Stimulated activated memory B cell treated with anti-CD40 and anti-IgM and Interleukin-4, amounts not matched to agents 10 μg/mL and 1 μg/mL and 100 μg/mL, for 72 hours (primary cell): ENCODE data around the gene HOXA4.

ENCODE experiments used
- ATAC-seq: fragments of 150-1000 bp; cut with Tn5 transposase; 2 replicates; pipeline ENCODE4 v1.10.0; 2021
- H3K27ac Mint-ChIP-seq: one replicate; pipeline ENCODE4 v1.8.0; 2022; ENCODE audit warnings: mild to moderate bottlenecking, mixed read lengths
- H3K27me3 Mint-ChIP-seq: one replicate; pipeline ENCODE4 v1.8.0; 2022; ENCODE audit warnings: mixed read lengths
- H3K36me3 Mint-ChIP-seq: one replicate; pipeline ENCODE4 v1.8.0; 2022; ENCODE audit warnings: mixed read lengths
- H3K4me1 Mint-ChIP-seq: one replicate; pipeline ENCODE4 v1.8.0; 2022; ENCODE audit warnings: mixed read lengths
- H3K4me3 Mint-ChIP-seq: one replicate; pipeline ENCODE4 v1.8.0; 2022; ENCODE audit warnings: mild to moderate bottlenecking, moderate library complexity, mixed read lengths
- H3K9me3 Mint-ChIP-seq: one replicate; pipeline ENCODE4 v1.8.0; 2022; ENCODE audit warnings: mixed read lengths

The HOXA4 gene

GRCh38 chr7:27139334-27140125 is 9.0 kb upstream of the HOXA4 start:
- ATAC-seq, result peak; percentile 40
- Mint-ChIP-seq H3K4me3 (no peak overlapping the region), H3K36me3 (no peaks in the 10 kb centered on the region), H3K27me3 (peaks cover 69% of the 10 kb centered on the region), H3K9me3 (no peaks in the 10 kb centered on the region), H3K27ac (no peak overlapping the region), H3K4me1 (peaks cover 4% of the 10 kb centered on the region)

GRCh38 chr7:27138985-27139333 is 8.4 kb upstream of the HOXA4 start:
- peaks cover 4% of the 10 kb centered on the region for H3K4me1 Mint-ChIP-seq
- H3K36me3 Mint-ChIP-seq, result no peaks in the 10 kb centered on the region
- no peaks in the 10 kb centered on the region for H3K9me3 Mint-ChIP-seq
- no peak for ATAC-seq
- no peak overlapping the region for H3K4me3 Mint-ChIP-seq
- H3K27ac Mint-ChIP-seq, result no peak overlapping the region
- peaks cover 75% of the 10 kb centered on the region for H3K27me3 Mint-ChIP-seq

- Mint-ChIP-seq H3K27ac (no peak overlapping the region), H3K4me3 (no peak overlapping the region), H3K4me1 (peaks cover 4% of the 10 kb centered on the region), H3K27me3 (peaks cover 80% of the 10 kb centered on the region), H3K9me3 (no peaks in the 10 kb centered on the region), H3K36me3 (no peaks in the 10 kb centered on the region)
- ATAC-seq, result no peak
These were observed 7.9 kb upstream of the HOXA4 start for GRCh38 chr7:27138472-27138871.

GRCh38 chr7:27137640-27138315 is 7.2 kb upstream of the HOXA4 start:
- no peaks in the 10 kb centered on the region for H3K9me3 Mint-ChIP-seq
- no peak for ATAC-seq
- H3K4me1 Mint-ChIP-seq, result peaks cover 4% of the 10 kb centered on the region
- H3K27ac Mint-ChIP-seq, result no peak overlapping the region
- H3K36me3 Mint-ChIP-seq, result no peaks in the 10 kb centered on the region
- H3K27me3 Mint-ChIP-seq, result peaks cover 81% of the 10 kb centered on the region
- no peak overlapping the region for H3K4me3 Mint-ChIP-seq

GRCh38 chr7:27134392-27134791 is 3.8 kb upstream of the HOXA4 start:
- Mint-ChIP-seq H3K4me1 (no peaks in the 10 kb centered on the region), H3K27me3 (peaks cover 69% of the 10 kb centered on the region), H3K36me3 (no peaks in the 10 kb centered on the region), H3K4me3 (no peak overlapping the region), H3K27ac (no peak overlapping the region), H3K9me3 (no peaks in the 10 kb centered on the region)
- no peak for ATAC-seq

GRCh38 chr7:27133409-27134231 is 3.1 kb upstream of the HOXA4 start:
- Mint-ChIP-seq H3K4me1 (no peaks in the 10 kb centered on the region), H3K9me3 (peaks cover 3% of the 10 kb centered on the region), H3K27me3 (peaks cover 73% of the 10 kb centered on the region), H3K36me3 (no peaks in the 10 kb centered on the region), H3K27ac (no peak overlapping the region), H3K4me3 (no peak overlapping the region)
- ATAC-seq, result no peak

- peaks cover 3% of the 10 kb centered on the region for H3K9me3 Mint-ChIP-seq
- H3K36me3 Mint-ChIP-seq, result no peaks in the 10 kb centered on the region
- peaks cover 73% of the 10 kb centered on the region for H3K27me3 Mint-ChIP-seq
- H3K27ac Mint-ChIP-seq, result no peak overlapping the region
- ATAC-seq, result no peak
- H3K4me1 Mint-ChIP-seq, result no peaks in the 10 kb centered on the region
- no peak overlapping the region for H3K4me3 Mint-ChIP-seq
These were observed 2.4 kb upstream of the HOXA4 start for GRCh38 chr7:27132978-27133377.

- H3K4me3 Mint-ChIP-seq, result no peak overlapping the region
These were observed 1.7 kb upstream of the HOXA4 start for GRCh38 chr7:27132214-27132613.

GRCh38 chr7:27131390-27131819 is 848 bp upstream of the HOXA4 start:
- Mint-ChIP-seq H3K36me3 (no peaks in the 10 kb centered on the region), H3K4me3 (peak overlapping the region; percentile 54), H3K4me1 (no peaks in the 10 kb centered on the region), H3K27me3 (peaks cover 74% of the 10 kb centered on the region), H3K27ac (no peak overlapping the region), H3K9me3 (peaks cover 3% of the 10 kb centered on the region)
- ATAC-seq, result no peak

More at GRCh38 chr7:27132214-27132613, 1.7 kb upstream of the HOXA4 start:
- H3K4me1 Mint-ChIP-seq, result no peaks in the 10 kb centered on the region
- no peaks in the 10 kb centered on the region for H3K36me3 Mint-ChIP-seq
- H3K9me3 Mint-ChIP-seq, result peaks cover 3% of the 10 kb centered on the region
- ATAC-seq, result no peak
- peaks cover 73% of the 10 kb centered on the region for H3K27me3 Mint-ChIP-seq
- H3K27ac Mint-ChIP-seq, result no peak overlapping the region

GRCh38 chr7:27129729-27130539 is 623 bp downstream of the HOXA4 start:
- Mint-ChIP-seq H3K27me3 (peaks cover 73% of the 10 kb centered on the region), H3K9me3 (peaks cover 3% of the 10 kb centered on the region), H3K4me3 (no peak overlapping the region), H3K36me3 (no peaks in the 10 kb centered on the region), H3K4me1 (no peaks in the 10 kb centered on the region), H3K27ac (no peak overlapping the region)
- peak; percentile 74 for ATAC-seq

- peak overlapping the region; percentile 45 for H3K4me3 Mint-ChIP-seq
- peaks cover 73% of the 10 kb centered on the region for H3K27me3 Mint-ChIP-seq
- no peak for ATAC-seq
- peaks cover 3% of the 10 kb centered on the region for H3K9me3 Mint-ChIP-seq
- H3K4me1 Mint-ChIP-seq, result no peaks in the 10 kb centered on the region
- no peak overlapping the region for H3K27ac Mint-ChIP-seq
- no peaks in the 10 kb centered on the region for H3K36me3 Mint-ChIP-seq
These were observed 1.5 kb downstream of the HOXA4 start for GRCh38 chr7:27128776-27129728.

GRCh38 chr7:27128034-27128433 is 2.5 kb downstream of the HOXA4 start:
- Mint-ChIP-seq H3K9me3 (peaks cover 3% of the 10 kb centered on the region), H3K36me3 (no peaks in the 10 kb centered on the region), H3K27ac (no peak overlapping the region), H3K4me3 (no peak overlapping the region), H3K4me1 (no peaks in the 10 kb centered on the region), H3K27me3 (peaks cover 70% of the 10 kb centered on the region)
- ATAC-seq, result no peak

GRCh38 chr7:27126596-27127327 is 3.8 kb downstream of the HOXA4 start:
- no peak overlapping the region for H3K27ac Mint-ChIP-seq
- ATAC-seq, result no peak
- H3K9me3 Mint-ChIP-seq, result peaks cover 3% of the 10 kb centered on the region
- H3K4me3 Mint-ChIP-seq, result no peak overlapping the region
- H3K27me3 Mint-ChIP-seq, result peaks cover 64% of the 10 kb centered on the region
- H3K4me1 Mint-ChIP-seq, result no peaks in the 10 kb centered on the region
- no peaks in the 10 kb centered on the region for H3K36me3 Mint-ChIP-seq
